VCaP (cell line): ENCODE results near the gene BICC1.

Experiments
- H3K27ac ChIP-seq: fragments of 450-650 bp; 2 replicates; pipeline ENCODE4 v1.5.1; 2017
- CTCF ChIP-seq: fragments of 450-650 bp; conservative IDR thresholded peaks from 2 replicates; pipeline ENCODE4 v1.5.1; 2017; ENCODE audit warnings: mild to moderate bottlenecking, moderate library complexity

BICC1 gene

GRCh38 chr10:58712141-58712540, 199.5 kb downstream of the BICC1 start:
- TF ChIP-seq CTCF, result no peak
- no peak overlapping the region for H3K27ac ChIP-seq

- H3K27ac ChIP-seq, result no peak overlapping the region
- TF ChIP-seq CTCF, result peak; percentile 38
Measured at GRCh38 chr10:58712982-58713381, 200.3 kb downstream of the BICC1 start.

- no peak overlapping the region for H3K27ac ChIP-seq
- TF ChIP-seq CTCF, result no peak
Measured at GRCh38 chr10:58714409-58714808, 201.7 kb downstream of the BICC1 start.

- TF ChIP-seq CTCF, result no peak
- no peak overlapping the region for H3K27ac ChIP-seq
Measured at GRCh38 chr10:58715061-58715460, 202.4 kb downstream of the BICC1 start.

GRCh38 chr10:58718596-58718995, 205.9 kb downstream of the BICC1 start:
- no peak for TF ChIP-seq CTCF
- no peak overlapping the region for H3K27ac ChIP-seq

- no peak for TF ChIP-seq CTCF
- H3K27ac ChIP-seq, result no peak overlapping the region
Measured at GRCh38 chr10:58721601-58722281, 209.1 kb downstream of the BICC1 start.

GRCh38 chr10:58723186-58723585, 210.5 kb downstream of the BICC1 start:
- no peak for TF ChIP-seq CTCF
- no peak overlapping the region for H3K27ac ChIP-seq
